Endothelial cell (in vitro differentiated cells): ENCODE data around the gene TEAD2. TPM values are rescaled to one million over a fixed set of nuclear protein-coding genes. Genes with fewer than 3 reads are reported as not detected.
A peak's percentile ranks its signal among the peaks of the same experiment; 100 is the strongest.

Source experiments
- DNase-seq: peaks from one replicate; pipeline ENCODE4 v3.0.0; 2021; ENCODE audit warnings: low spot score
- H3K27ac Mint-ChIP-seq: one replicate; pipeline ENCODE4 v1.8.0; 2021; ENCODE audit warnings: mixed read lengths, inconsistent platforms; ENCODE audit not compliant: unreplicated experiment
- H3K27me3 Mint-ChIP-seq: one replicate; pipeline ENCODE4 v1.8.0; 2021; ENCODE audit warnings: mild to moderate bottlenecking, moderate library complexity, mixed read lengths, inconsistent platforms; ENCODE audit not compliant: unreplicated experiment
- H3K36me3 Mint-ChIP-seq: one replicate; pipeline ENCODE4 v1.8.0; 2021; ENCODE audit warnings: mild to moderate bottlenecking, low read depth, mixed read lengths, inconsistent platforms; ENCODE audit not compliant: unreplicated experiment
- H3K4me1 Mint-ChIP-seq: one replicate; pipeline ENCODE4 v1.8.0; 2021; ENCODE audit warnings: mild to moderate bottlenecking, mixed read lengths, inconsistent platforms; ENCODE audit not compliant: unreplicated experiment
- H3K4me3 Mint-ChIP-seq: one replicate; pipeline ENCODE4 v1.8.0; 2021; ENCODE audit warnings: mild to moderate bottlenecking, mixed read lengths, inconsistent platforms; ENCODE audit not compliant: unreplicated experiment
- H3K9me3 Mint-ChIP-seq: one replicate; pipeline ENCODE4 v1.8.0; 2021; ENCODE audit warnings: mixed read lengths, inconsistent platforms; ENCODE audit not compliant: unreplicated experiment
- total RNA-seq: library from RNA; stranded (reverse); fragmentation: NEBNext Ultra II Directional; extraction: Animal tissue kit (Norgen Biotek cat#: 25700); gene quantifications from one replicate; pipeline ENCODE4 v1.2.1, GENCODE V29; 2021; ENCODE audit not compliant: unreplicated experiment
- TF ChIP-seq, protein P1 (sequence below): fragments of 200-600 bp; sonication (generic); IDR thresholded peaks from one replicate; pipeline ENCODE4 v1.5.0; 2021; ENCODE audit warnings: antibody characterized with exemption; ENCODE audit not compliant: unreplicated experiment

TEAD2 gene
- total RNA-seq, 1 donor from 2014 or later: 167 TPM

DNA sequence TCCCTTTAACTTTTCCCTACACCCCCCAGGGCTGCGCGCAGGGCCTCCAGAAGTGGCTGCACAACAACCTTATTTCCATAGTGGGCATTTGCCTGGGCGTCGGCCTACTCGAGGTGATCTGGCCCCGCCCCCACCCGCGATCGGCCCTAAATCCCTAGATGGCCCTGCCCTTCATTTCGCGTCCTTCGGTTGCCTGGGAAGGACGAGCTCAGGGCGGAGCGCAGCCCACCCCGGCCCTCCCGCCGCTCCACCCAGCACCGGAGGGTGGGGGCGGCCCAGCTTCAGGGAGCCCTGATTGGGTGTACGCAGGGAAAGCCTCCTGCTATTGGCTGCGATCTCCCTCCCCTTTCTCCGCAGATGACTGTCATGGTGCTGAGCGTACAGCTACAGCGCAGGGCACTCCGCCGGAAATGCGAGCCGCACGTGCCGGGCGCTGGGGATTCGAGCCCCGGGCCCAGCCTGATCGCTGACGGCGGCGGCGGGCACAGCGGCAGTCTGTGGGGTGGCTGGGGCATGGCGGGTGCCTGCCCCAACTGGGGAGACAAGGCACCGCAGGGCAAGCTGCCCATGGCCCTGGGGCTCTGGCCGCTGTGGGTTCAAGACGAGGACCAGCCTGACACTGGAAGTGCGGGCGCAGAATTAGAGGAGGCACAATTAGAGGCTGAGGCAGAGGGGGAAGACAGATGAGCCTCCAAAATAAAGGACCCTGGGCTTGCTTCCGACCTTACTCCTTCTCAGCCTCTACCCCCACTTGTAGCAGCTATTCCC, 22.7 kb downstream of the TEAD2 start:
- Mint-ChIP-seq H3K36me3 (peaks cover 37% of the 10 kb centered on the region), H3K4me3 (peak overlapping the region; percentile 73), H3K4me1 (peaks cover 48% of the 10 kb centered on the region), H3K27ac (no peak overlapping the region), H3K9me3 (no peaks in the 10 kb centered on the region), H3K27me3 (peaks cover 32% of the 10 kb centered on the region)
- peak; percentile 73 for DNase-seq
- TF ChIP-seq, protein P1, sequence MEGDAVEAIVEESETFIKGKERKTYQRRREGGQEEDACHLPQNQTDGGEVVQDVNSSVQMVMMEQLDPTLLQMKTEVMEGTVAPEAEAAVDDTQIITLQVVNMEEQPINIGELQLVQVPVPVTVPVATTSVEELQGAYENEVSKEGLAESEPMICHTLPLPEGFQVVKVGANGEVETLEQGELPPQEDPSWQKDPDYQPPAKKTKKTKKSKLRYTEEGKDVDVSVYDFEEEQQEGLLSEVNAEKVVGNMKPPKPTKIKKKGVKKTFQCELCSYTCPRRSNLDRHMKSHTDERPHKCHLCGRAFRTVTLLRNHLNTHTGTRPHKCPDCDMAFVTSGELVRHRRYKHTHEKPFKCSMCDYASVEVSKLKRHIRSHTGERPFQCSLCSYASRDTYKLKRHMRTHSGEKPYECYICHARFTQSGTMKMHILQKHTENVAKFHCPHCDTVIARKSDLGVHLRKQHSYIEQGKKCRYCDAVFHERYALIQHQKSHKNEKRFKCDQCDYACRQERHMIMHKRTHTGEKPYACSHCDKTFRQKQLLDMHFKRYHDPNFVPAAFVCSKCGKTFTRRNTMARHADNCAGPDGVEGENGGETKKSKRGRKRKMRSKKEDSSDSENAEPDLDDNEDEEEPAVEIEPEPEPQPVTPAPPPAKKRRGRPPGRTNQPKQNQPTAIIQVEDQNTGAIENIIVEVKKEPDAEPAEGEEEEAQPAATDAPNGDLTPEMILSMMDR: no peak

DNA sequence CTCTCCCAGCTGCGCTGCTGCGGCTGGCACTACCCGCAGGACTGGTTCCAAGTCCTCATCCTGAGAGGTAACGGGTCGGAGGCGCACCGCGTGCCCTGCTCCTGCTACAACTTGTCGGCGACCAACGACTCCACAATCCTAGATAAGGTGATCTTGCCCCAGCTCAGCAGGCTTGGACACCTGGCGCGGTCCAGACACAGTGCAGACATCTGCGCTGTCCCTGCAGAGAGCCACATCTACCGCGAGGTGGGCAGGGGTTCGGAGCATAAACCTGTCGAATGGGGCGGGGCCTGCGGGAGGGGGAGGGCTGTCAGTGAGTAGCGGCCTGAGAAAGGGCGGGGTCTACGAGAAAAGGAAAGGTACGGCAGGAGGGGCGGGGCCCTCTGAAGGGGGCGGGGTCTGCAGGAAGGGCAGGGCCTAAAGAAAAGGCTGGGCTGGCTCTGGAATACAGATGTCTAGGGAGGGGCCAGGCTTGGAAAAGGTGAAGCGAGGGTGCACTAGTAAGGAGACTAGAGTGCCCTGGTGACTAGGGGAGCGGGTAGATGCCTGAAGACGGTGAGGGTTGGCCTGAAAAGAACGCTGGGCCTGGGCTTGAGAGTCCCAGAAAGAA, 23.4 kb downstream of the TEAD2 start:
- peak; percentile 83 for DNase-seq
- Mint-ChIP-seq H3K27ac (peak overlapping the region; percentile 72), H3K27me3 (peaks cover 36% of the 10 kb centered on the region), H3K4me3 (peak overlapping the region; percentile 73), H3K36me3 (peaks cover 35% of the 10 kb centered on the region), H3K9me3 (no peaks in the 10 kb centered on the region), H3K4me1 (peaks cover 52% of the 10 kb centered on the region)
- TF ChIP-seq, protein P1: no peak

DNA sequence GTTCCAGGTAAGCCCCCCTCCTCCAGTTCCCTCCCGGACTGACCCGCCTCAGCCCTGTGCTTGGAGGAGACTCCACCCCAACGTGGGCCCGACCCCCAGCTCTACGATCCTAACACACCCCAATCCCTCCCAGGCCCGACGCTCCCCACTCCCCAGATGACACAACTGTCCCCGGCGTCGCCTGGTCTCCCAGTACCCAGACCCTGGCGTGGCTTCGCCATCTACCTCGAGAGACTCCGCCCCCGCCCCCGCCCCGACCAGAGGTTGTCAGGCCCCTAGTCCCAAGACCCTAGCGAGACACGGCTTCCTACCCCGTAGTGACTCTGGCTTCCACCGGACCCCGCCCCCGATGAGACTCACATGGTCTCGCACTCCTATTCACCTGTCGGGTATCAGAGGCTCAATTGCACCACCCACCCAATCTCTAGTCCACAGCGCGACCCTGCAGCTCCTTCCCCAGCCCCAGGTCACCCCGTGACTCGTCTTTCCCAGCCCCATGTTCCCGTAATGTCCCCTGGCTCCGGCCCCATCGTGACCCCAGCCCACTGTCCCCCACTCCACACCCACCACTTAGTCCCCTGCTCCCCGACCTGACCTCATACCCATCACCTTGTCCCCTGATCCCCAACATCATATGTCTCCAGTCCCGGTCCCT, 24.1 kb downstream of the TEAD2 start:
- Mint-ChIP-seq H3K4me1 (peaks cover 56% of the 10 kb centered on the region), H3K36me3 (peaks cover 35% of the 10 kb centered on the region), H3K9me3 (no peaks in the 10 kb centered on the region), H3K27ac (peak overlapping the region; percentile 72), H3K27me3 (peaks cover 39% of the 10 kb centered on the region), H3K4me3 (peak overlapping the region; percentile 67)
- no peak for DNase-seq
- TF ChIP-seq, protein P1: no peak

DNA sequence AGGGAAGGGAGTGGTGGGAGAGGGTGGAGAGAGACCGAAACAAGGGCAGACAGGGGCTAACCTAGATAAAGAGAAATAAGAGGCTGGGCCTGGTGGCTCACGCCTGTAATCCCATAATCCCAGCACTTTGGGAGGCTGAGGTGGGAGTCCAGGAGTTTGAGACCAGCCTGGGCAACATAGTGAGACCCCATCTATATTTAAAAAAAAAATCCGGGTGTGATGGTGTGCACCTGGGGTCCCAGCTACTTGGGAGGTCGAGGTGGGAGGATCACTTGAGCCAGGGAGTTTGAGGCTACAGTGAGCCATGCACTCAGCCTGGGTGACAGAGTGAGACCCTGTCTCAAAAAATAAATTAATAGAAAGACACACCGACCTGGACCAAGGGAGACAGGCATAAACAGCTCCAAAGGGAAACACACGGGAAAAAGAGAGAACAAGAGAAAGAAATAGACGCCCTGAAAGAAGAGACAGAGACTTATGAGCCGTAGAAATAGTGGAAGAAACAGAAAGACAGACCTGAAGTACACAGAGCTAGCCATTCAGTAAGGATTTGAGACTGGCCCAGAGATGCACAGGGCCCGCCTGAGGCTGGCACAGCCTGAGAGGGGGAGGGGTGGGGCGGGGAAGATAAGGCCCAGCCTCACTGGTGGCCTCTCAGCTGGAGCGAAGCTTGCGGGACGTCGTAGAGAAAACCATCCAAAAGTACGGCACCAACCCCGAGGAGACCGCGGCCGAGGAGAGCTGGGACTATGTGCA, 24.8 kb downstream of the TEAD2 start:
- H3K4me1 Mint-ChIP-seq: peaks cover 49% of the 10 kb centered on the region
- TF ChIP-seq, protein P1: no peak
- DNase-seq: no peak
- H3K27me3 Mint-ChIP-seq: peaks cover 40% of the 10 kb centered on the region
- H3K36me3 Mint-ChIP-seq: peaks cover 28% of the 10 kb centered on the region
- H3K27ac Mint-ChIP-seq: peak overlapping the region; percentile 48
- H3K9me3 Mint-ChIP-seq: no peaks in the 10 kb centered on the region
- peak overlapping the region; percentile 66 for H3K4me3 Mint-ChIP-seq
